Neuronal stem cell (in vitro differentiated cells): ENCODE measurements around the gene MATN1.
A peak's percentile ranks its signal among the peaks of the same experiment; 100 is the strongest.

Source experiments
- DNase-seq: peaks from one replicate; pipeline ENCODE4 v3.0.0-alpha.2; 2013; ENCODE audit warnings: low spot score
- H2AFZ ChIP-seq: one replicate; pipeline ENCODE4 v1.6.1; 2013; ENCODE audit warnings: mild to moderate bottlenecking, low read length, inconsistent platforms
- H2AK5ac ChIP-seq: 2 replicates; pipeline ENCODE4 v1.6.1; 2013; ENCODE audit warnings: low read depth, mild to moderate bottlenecking, inconsistent platforms, low read length, moderate library complexity, mixed read lengths
- H2BK120ac ChIP-seq: 2 replicates; pipeline ENCODE4 v1.6.1; 2013; ENCODE audit warnings: low read depth, mild to moderate bottlenecking, inconsistent platforms, low read length, moderate library complexity, mixed read lengths
- H2BK12ac ChIP-seq: one replicate; pipeline ENCODE4 v1.6.1; 2013; ENCODE audit warnings: low read length, inconsistent platforms
- H2BK15ac ChIP-seq: 2 replicates; pipeline ENCODE4 v1.6.1; 2013; ENCODE audit warnings: mild to moderate bottlenecking, low read length, inconsistent platforms, mixed read lengths
- H2BK5ac ChIP-seq: one replicate; pipeline ENCODE4 v1.6.1; 2013; ENCODE audit warnings: inconsistent platforms, mild to moderate bottlenecking, low read length, moderate library complexity
- H3K14ac ChIP-seq: one replicate; pipeline ENCODE4 v1.6.1; 2013; ENCODE audit warnings: low read length, inconsistent platforms
- H3K18ac ChIP-seq: 2 replicates; pipeline ENCODE4 v1.6.1; 2013; ENCODE audit warnings: low read length, inconsistent platforms
- H3K23ac ChIP-seq: 2 replicates; pipeline ENCODE4 v1.6.1; 2013; ENCODE audit warnings: low read depth, mild to moderate bottlenecking, mixed read lengths, low read length, inconsistent platforms; ENCODE audit not compliant: poor library complexity
- H3K27ac ChIP-seq: replicated peaks from 3 replicates; pipeline ENCODE4 v1.5.1; 2013; ENCODE audit warnings: low read length, inconsistent platforms
- H3K27me3 ChIP-seq, 3 experiments: 2 replicates each; pipeline ENCODE4 v1.6.1; 2013; ENCODE audit warnings: low read length in 3 of 3, mild to moderate bottlenecking in 2 of 3, inconsistent platforms in 1 of 3, low read depth in 1 of 3, mixed read lengths in 1 of 3, moderate library complexity in 1 of 3; ENCODE audit not compliant: control insufficient read depth in 3 of 3, insufficient read depth in 3 of 3
- H3K36me3 ChIP-seq, 2 donors: replicated peaks in 1 of 2; 2 replicates each; pipeline ENCODE4 v1.6.1; 2013; ENCODE audit warnings: low read length in 2 of 2; ENCODE audit not compliant: control insufficient read depth in 2 of 2, insufficient read depth in 2 of 2
- H3K4ac ChIP-seq: 2 replicates; pipeline ENCODE4 v1.6.1; 2013; ENCODE audit warnings: inconsistent platforms, mild to moderate bottlenecking, low read length, moderate library complexity
- H3K4me1 ChIP-seq, 2 donors: 1 replicate in 1 of 2; 2 replicates in 1 of 2; pipeline ENCODE4 v1.6.1; 2013; ENCODE audit warnings: low read length in 2 of 2, low read depth in 1 of 2; ENCODE audit not compliant: control insufficient read depth in 2 of 2, insufficient read depth in 1 of 2
- H3K4me2 ChIP-seq: one replicate; pipeline ENCODE4 v1.6.1; 2013; ENCODE audit warnings: mild to moderate bottlenecking, low read length, inconsistent platforms; ENCODE audit not compliant: insufficient read depth, poor library complexity, severe bottlenecking
- H3K4me3 ChIP-seq, 2 donors: 2 replicates each; pipeline ENCODE4 v1.5.1; 2013; ENCODE audit warnings: low read length in 2 of 2, mild to moderate bottlenecking in 2 of 2, inconsistent platforms in 1 of 2, moderate library complexity in 1 of 2
- H3K79me1 ChIP-seq: one replicate; pipeline ENCODE4 v1.6.1; 2013; ENCODE audit warnings: low read depth, mild to moderate bottlenecking, inconsistent platforms, low read length, moderate library complexity
- H3K9ac ChIP-seq: one replicate; pipeline ENCODE4 v1.6.1; 2013; ENCODE audit warnings: mild to moderate bottlenecking, low read depth, low read length, inconsistent platforms; ENCODE audit not compliant: poor library complexity
- H3K9me3 ChIP-seq, 2 donors: replicated peaks in 1 of 2; 2 replicates each; pipeline versions ENCODE3 to v1.6.1; 2013; ENCODE audit warnings: low read length in 2 of 2, mild to moderate bottlenecking in 2 of 2, inconsistent platforms in 1 of 2, low read depth in 1 of 2, mixed read lengths in 1 of 2, moderate library complexity in 1 of 2; ENCODE audit not compliant: control insufficient read depth in 2 of 2, insufficient read depth in 1 of 2
- H4K8ac ChIP-seq: one replicate; pipeline ENCODE4 v1.6.1; 2013; ENCODE audit warnings: low read depth, mild to moderate bottlenecking, inconsistent platforms, low read length, moderate library complexity
- H4K91ac ChIP-seq: one replicate; pipeline ENCODE4 v1.6.1; 2013; ENCODE audit warnings: low read length, low read depth, mild to moderate bottlenecking, inconsistent platforms; ENCODE audit not compliant: poor library complexity
- WGBS, 2 donors: extraction: QIAGEN DNeasy Blood & Tissue Kit; methylation state at CpG; one replicate each; pipeline ENCODE4 v1.1.7; 2013; ENCODE audit warnings: missing lambda C conversion rate in 2 of 2, mixed read lengths in 1 of 2; ENCODE audit not compliant: insufficient read length in 2 of 2, insufficient replicate concordance in 1 of 2; ENCODE audit errors: extremely low coverage in 2 of 2; 5-methylcytosine and 5-hydroxymethylcytosine counted together

MATN1 gene

DNA sequence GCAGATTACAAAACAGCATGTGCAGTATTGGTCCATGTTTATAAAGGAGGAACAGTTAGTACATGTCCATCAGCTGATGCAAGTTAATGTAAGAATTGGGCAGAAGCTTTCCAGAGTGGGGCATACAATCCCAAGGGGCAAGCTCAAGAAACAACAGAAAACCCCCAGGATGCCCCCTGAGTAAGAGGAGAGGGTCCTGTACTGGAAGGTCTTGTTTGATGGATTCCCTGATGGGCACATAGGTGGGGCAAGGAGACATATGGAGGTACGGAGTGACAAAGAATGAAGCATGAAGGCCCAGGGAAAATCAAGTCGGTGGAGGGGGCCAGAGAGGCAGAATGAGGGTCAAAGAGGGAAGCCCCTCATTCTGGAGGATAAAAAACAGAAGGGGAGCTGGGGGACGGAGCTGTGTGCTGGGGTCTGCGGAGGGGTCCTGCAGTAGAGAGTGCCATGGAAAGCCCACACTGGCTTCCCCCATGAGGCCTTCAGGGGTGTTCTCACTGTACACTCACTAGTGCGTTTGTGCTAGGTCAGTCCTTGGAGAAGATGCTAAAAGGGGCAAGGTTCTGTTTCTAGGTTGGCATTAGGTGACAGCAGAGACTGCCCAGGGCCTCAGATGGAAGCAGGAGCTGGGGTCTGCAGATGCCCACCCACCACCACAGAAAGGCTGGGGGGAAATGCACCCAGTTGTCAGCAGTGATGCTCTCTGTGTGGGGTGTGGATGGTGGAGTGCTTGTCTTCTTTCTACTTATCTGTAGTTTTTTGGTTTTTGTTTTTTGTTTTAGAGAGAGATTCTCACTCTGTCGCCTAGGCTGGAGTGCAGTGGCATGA lies 12.5 kb upstream of the MATN1 start:
- Histone ChIP-seq H3K27ac (no peak overlapping the region), H2BK12ac (no peak overlapping the region), H2BK5ac (no peak overlapping the region), H3K79me1 (no peaks in the 10 kb centered on the region), H3K4ac (no peak overlapping the region), H3K4me1 (peaks cover 2 to 8% of the 10 kb centered on the region in 2 donors), H3K4me3 (no peak overlapping the region), H2AK5ac (no peak overlapping the region), H3K36me3 (no peaks in the 10 kb centered on the region), H3K9ac (no peak overlapping the region), H2BK15ac (no peak overlapping the region), H3K14ac (no peak overlapping the region), H3K23ac (no peak overlapping the region), H3K4me2 (no peak overlapping the region), H2AFZ (no peak overlapping the region), H4K8ac (no peak overlapping the region), H2BK120ac (no peak overlapping the region), H3K18ac (no peak overlapping the region), H3K27me3 (no peaks in the 10 kb centered on the region), H4K91ac (no peak overlapping the region), H3K9me3 (no peaks in the 10 kb centered on the region)
- DNase-seq: no peak
- no CpG with 5 or more reads among the region's 6 CpGs for WGBS, 2 donors

DNA sequence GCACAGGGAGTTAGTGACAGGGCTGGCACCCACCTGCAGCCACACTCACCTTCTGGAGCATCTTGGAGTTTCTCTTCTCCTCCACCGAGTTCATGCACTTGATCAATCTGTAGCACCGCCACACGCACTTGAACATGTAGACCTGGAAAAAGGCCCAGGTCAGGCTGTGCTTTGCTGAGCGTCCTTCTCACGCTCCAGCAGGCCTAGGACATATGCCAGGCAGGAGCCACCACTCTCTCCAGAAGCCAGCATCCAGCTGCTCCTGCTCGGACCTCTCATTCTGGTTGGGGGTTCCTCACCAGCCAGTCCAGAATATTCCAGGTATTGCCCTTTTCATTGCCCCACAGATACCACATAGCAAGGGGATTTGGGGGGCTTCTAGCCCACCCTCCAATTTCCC lies 11.7 kb upstream of the MATN1 start:
- no peak overlapping the region for H3K18ac ChIP-seq
- no CpG with 5 or more reads among the region's 6 CpGs for WGBS, 2 donors
- H2BK12ac ChIP-seq: no peak overlapping the region

GRCh38 chr1:30734580-30734979 lies 11.2 kb upstream of the MATN1 start:
- Histone ChIP-seq H3K79me1 (no peaks in the 10 kb centered on the region), H3K36me3 (no peaks in the 10 kb centered on the region), H3K23ac (no peak overlapping the region), H3K27me3 (no peaks in the 10 kb centered on the region), H3K18ac (no peak overlapping the region), H2BK5ac (no peak overlapping the region), H3K9ac (no peak overlapping the region), H2BK120ac (no peak overlapping the region), H3K4me2 (no peak overlapping the region), H2AK5ac (no peak overlapping the region), H3K4ac (no peak overlapping the region), H3K4me1 (peaks cover 2 to 9% of the 10 kb centered on the region in 2 donors), H4K8ac (no peak overlapping the region), H2BK15ac (no peak overlapping the region), H3K4me3 (no peak overlapping the region), H2AFZ (no peak overlapping the region), H3K9me3 (no peaks in the 10 kb centered on the region), H3K27ac (no peak overlapping the region), H2BK12ac (no peak overlapping the region), H4K91ac (no peak overlapping the region), H3K14ac (no peak overlapping the region)
- no CpG with 5 or more reads among the region's 4 CpGs for WGBS, 2 donors
- DNase-seq: no peak

More for the DNA sequence above, 11.7 kb upstream of the MATN1 start:
- Histone ChIP-seq H2BK120ac (no peak overlapping the region), H3K4me2 (no peak overlapping the region), H3K4me3 (no peak overlapping the region), H4K8ac (no peak overlapping the region), H3K14ac (no peak overlapping the region), H2AFZ (no peak overlapping the region), H3K27me3 (no peaks in the 10 kb centered on the region), H3K27ac (no peak overlapping the region), H3K9ac (no peak overlapping the region), H2BK15ac (peak overlapping the region; percentile 49), H3K79me1 (no peaks in the 10 kb centered on the region), H4K91ac (no peak overlapping the region), H2AK5ac (peak overlapping the region; percentile 43), H3K4me1 (peaks cover 2 to 11% of the 10 kb centered on the region in 2 donors), H2BK5ac (no peak overlapping the region), H3K23ac (no peak overlapping the region), H3K36me3 (no peaks in the 10 kb centered on the region), H3K9me3 (no peaks in the 10 kb centered on the region), H3K4ac (no peak overlapping the region)
- DNase-seq: no peak

- Histone ChIP-seq H3K79me1 (no peaks in the 10 kb centered on the region), H2BK5ac (no peak overlapping the region), H3K27me3 (no peaks in the 10 kb centered on the region), H4K8ac (no peak overlapping the region), H3K18ac (no peak overlapping the region), H2AK5ac (no peak overlapping the region), H3K14ac (no peak overlapping the region), H3K9ac (no peak overlapping the region), H3K9me3 (no peaks in the 10 kb centered on the region), H3K4ac (no peak overlapping the region), H4K91ac (no peak overlapping the region), H3K27ac (no peak overlapping the region), H3K4me2 (no peak overlapping the region), H3K36me3 (no peaks in the 10 kb centered on the region), H2BK120ac (no peak overlapping the region), H2BK15ac (no peak overlapping the region), H3K4me3 (no peak overlapping the region), H2AFZ (no peak overlapping the region), H3K23ac (no peak overlapping the region), H2BK12ac (no peak overlapping the region), H3K4me1 (peaks cover 2 to 9% of the 10 kb centered on the region in 2 donors)
- no peak for DNase-seq
- no CpG with 5 or more reads among the region's 4 CpGs for WGBS, 2 donors
Measured at GRCh38 chr1:30734106-30734505, 10.7 kb upstream of the MATN1 start.
